PC-3 (cell line): ENCODE data around the gene BORCS5. TPM values are rescaled to one million over a fixed set of nuclear protein-coding genes. Genes with fewer than 3 reads are reported as not detected.

Experiments used
- ATAC-seq: fragments of 200-7000 bp; cut with Tn5 transposase; 2 replicates; pipeline ENCODE4 v1.9.1; 2020; ENCODE audit warnings: mild to moderate bottlenecking, moderate library complexity
- BruUV-seq: library from RNA; stranded (reverse); fragments of 400-500 nt; replicated peaks from 2 replicates; lab custom pipeline; 2021; lab: Mats Ljungman, UMichigan
- CTCF ChIA-PET: fragments of 300-600 bp; sonication (Branson Sonifier 250); formaldehyde crosslinking; loops from one replicate; lab custom pipeline; 2022; ENCODE audit warnings: antibody characterized with exemption; lab: Charles Lee
- POLR2A ChIA-PET: fragments of 300-600 bp; sonication (Branson Sonifier 250); formaldehyde crosslinking; loops from one replicate; lab custom pipeline; 2022; ENCODE audit warnings: antibody characterized with exemption; ENCODE audit not compliant: unreplicated experiment; lab: Charles Lee
- DNase-seq: peaks from one replicate; pipeline ENCODE4 v3.0.0-alpha.2; 2015
- H2AFZ ChIP-seq: fragments of 300-600 bp; sonication (generic); 2 replicates; pipeline ENCODE4 v1.6.0; 2016; ENCODE audit warnings: antibody characterized with exemption, low read length
- H3F3A ChIP-seq: fragments of 300-600 bp; sonication (generic); one replicate; pipeline ENCODE4 v1.6.0; 2017; ENCODE audit warnings: antibody characterized with exemption, low read length, control low read depth, mild to moderate bottlenecking; ENCODE audit not compliant: unreplicated experiment
- H3K27ac ChIP-seq: fragments of 300-600 bp; sonication (generic); 2 replicates; pipeline ENCODE4 v1.5.1; 2016; ENCODE audit warnings: mild to moderate bottlenecking, low read length
- H3K27me3 ChIP-seq: fragments of 300-600 bp; sonication (generic); 2 replicates; pipeline ENCODE4 v1.6.1; 2016; ENCODE audit warnings: low read length, mixed read lengths
- H3K36me3 ChIP-seq: fragments of 300-600 bp; sonication (generic); 2 replicates; pipeline ENCODE4 v1.6.1; 2016; ENCODE audit warnings: low read depth, mixed run types, low read length, mixed read lengths
- H3K4me1 ChIP-seq: fragments of 300-600 bp; sonication (generic); 2 replicates; pipeline ENCODE4 v1.5.1; 2016; ENCODE audit warnings: low read length; ENCODE audit not compliant: insufficient read depth
- H3K4me2 ChIP-seq: fragments of 300-600 bp; sonication (generic); 2 replicates; pipeline ENCODE4 v1.6.0; 2016; ENCODE audit warnings: low read length
- H3K4me3 ChIP-seq: fragments of 300-600 bp; sonication (generic); 2 replicates; pipeline ENCODE4 v1.5.1; 2016; ENCODE audit warnings: mild to moderate bottlenecking, low read length, mixed read lengths
- H3K79me2 ChIP-seq: fragments of 300-600 bp; sonication (generic); 2 replicates; pipeline ENCODE4 v1.6.1; 2017; ENCODE audit warnings: low read length, mixed read lengths
- H3K9ac ChIP-seq: fragments of 300-600 bp; sonication (generic); 2 replicates; pipeline ENCODE4 v1.6.0; 2016; ENCODE audit warnings: mild to moderate bottlenecking, low read length
- H3K9me2 ChIP-seq: fragments of 300-600 bp; sonication (generic); replicated peaks from 2 replicates; pipeline ENCODE4 v1.6.1; 2016; ENCODE audit warnings: mixed run types, low read length, mixed read lengths
- H3K9me3 ChIP-seq: fragments of 300-600 bp; sonication (generic); 2 replicates; pipeline ENCODE4 v1.6.1; 2016; ENCODE audit warnings: low read length, mixed read lengths
- H4K20me1 ChIP-seq: fragments of 300-600 bp; sonication (generic); 2 replicates; pipeline ENCODE4 v1.6.1; 2016; ENCODE audit warnings: low read length, mixed read lengths
- CTCF ChIP-seq: fragments of 300-600 bp; sonication (generic); conservative IDR thresholded peaks from 2 replicates; pipeline ENCODE4 v1.5.1; 2017; ENCODE audit warnings: antibody characterized with exemption, low read depth, mild to moderate bottlenecking, low read length
- EZH2 ChIP-seq: fragments of 300-600 bp; sonication (generic); IDR thresholded peaks from one replicate; pipeline ENCODE4 v1.6.1; 2017; ENCODE audit warnings: antibody characterized with exemption, mild to moderate bottlenecking, low read length; ENCODE audit not compliant: unreplicated experiment
- EZH2phosphoT487 ChIP-seq: fragments of 300-600 bp; sonication (generic); IDR thresholded peaks from 2 replicates; pipeline ENCODE4 v1.6.1; 2018; ENCODE audit warnings: mild to moderate bottlenecking, antibody characterized with exemption, low read length, borderline replicate concordance
- intact Hi-C: fragments of 100-400 bp; cut with micrococcal nuclease; formaldehyde crosslinking; loops from 2 replicates; pipeline ENCODE4 v1.9.0; 2023
- total RNA-seq: library from RNA; depleted of rRNA; stranded (reverse); fragments of >200 nt; gene quantifications from 2 replicates; pipeline ENCODE4 v1.2.3, GENCODE V29; 2014

BORCS5 gene
- total RNA-seq, 1 experiment from 2014 or later = 2.3 TPM

- no peaks in the 10 kb centered on the region for H3K27me3 ChIP-seq
- CTCF ChIA-PET = no interaction called here
- ATAC-seq = no peak
- H3K9me2 ChIP-seq = no peaks in the 10 kb centered on the region
- no peaks in the 10 kb centered on the region for H4K20me1 ChIP-seq
- POLR2A ChIA-PET = no interaction called here
- H3K9me3 ChIP-seq = no peaks in the 10 kb centered on the region
- H2AFZ ChIP-seq = no peak overlapping the region
- H3F3A ChIP-seq = no peaks in the 10 kb centered on the region
- H3K27ac ChIP-seq = no peak overlapping the region
- no TSS peak for BruUV-seq
- H3K79me2 ChIP-seq = no peaks in the 10 kb centered on the region
- no peak for DNase-seq
- intact Hi-C loops = no loop called here
- no peak overlapping the region for H3K9ac ChIP-seq
- no peaks in the 10 kb centered on the region; the same call in 1 of the 2 replicates for H3K36me3 ChIP-seq
- H3K4me2 ChIP-seq = no peak overlapping the region
- H3K4me3 ChIP-seq = no peak overlapping the region
- peaks cover 11% of the 10 kb centered on the region for H3K4me1 ChIP-seq
- TF ChIP-seq EZH2phosphoT487 = no peak
- TF ChIP-seq EZH2 = no peak
- TF ChIP-seq CTCF = no peak
Measured at GRCh38 chr12:12488296-12488695, 131.4 kb downstream of the BORCS5 start.

GRCh38 chr12:12488823-12489550 is 132.1 kb downstream of the BORCS5 start:
- ChIA-PET POLR2A (no interaction called here), CTCF (no interaction called here)
- Histone ChIP-seq H3K4me3 (no peak overlapping the region), H3K27me3 (no peaks in the 10 kb centered on the region), H3K9ac (no peak overlapping the region), H3F3A (no peaks in the 10 kb centered on the region), H3K9me3 (no peaks in the 10 kb centered on the region), H3K79me2 (no peaks in the 10 kb centered on the region), H3K4me2 (no peak overlapping the region), H2AFZ (no peak overlapping the region), H3K36me3 (no peaks in the 10 kb centered on the region), H3K27ac (no peak overlapping the region), H3K9me2 (no peaks in the 10 kb centered on the region), H4K20me1 (no peaks in the 10 kb centered on the region), H3K4me1 (peaks cover 11% of the 10 kb centered on the region)
- DNase-seq (no peak), ATAC-seq (no peak)
- no peak for TF ChIP-seq EZH2phosphoT487
- no peak for TF ChIP-seq EZH2
- TF ChIP-seq CTCF = no peak
- no TSS peak for BruUV-seq
- intact Hi-C loops = no loop called here

- H3F3A ChIP-seq = no peaks in the 10 kb centered on the region
- H3K27me3 ChIP-seq = no peaks in the 10 kb centered on the region
- no TSS peak for BruUV-seq
- H3K4me3 ChIP-seq = no peak overlapping the region
- ChIA-PET CTCF (no interaction called here), POLR2A (no interaction called here)
- H3K27ac ChIP-seq = no peak overlapping the region
- no peak for DNase-seq
- no peak for ATAC-seq
- no peak for TF ChIP-seq EZH2phosphoT487
- TF ChIP-seq CTCF = no peak
- no peak for TF ChIP-seq EZH2
- no peaks in the 10 kb centered on the region for H3K36me3 ChIP-seq
- H3K9ac ChIP-seq = no peak overlapping the region
- no peaks in the 10 kb centered on the region for H3K9me3 ChIP-seq
- no peak overlapping the region for H2AFZ ChIP-seq
- intact Hi-C loops = no loop called here
- no peaks in the 10 kb centered on the region for H3K79me2 ChIP-seq
- H3K4me2 ChIP-seq = no peak overlapping the region
- H4K20me1 ChIP-seq = no peaks in the 10 kb centered on the region
- peaks cover 10% of the 10 kb centered on the region for H3K4me1 ChIP-seq
- H3K9me2 ChIP-seq = no peaks in the 10 kb centered on the region
Measured at GRCh38 chr12:12491606-12492005, 134.7 kb downstream of the BORCS5 start.
